AG10803 (cell line): ENCODE results near the gene PPP2R2C.

Experiments used
- DNase-seq: peaks from one replicate; pipeline ENCODE4 v3.0.0; 2010; ENCODE audit warnings: low read depth
- H3K4me3 ChIP-seq: 2 replicates; pipeline ENCODE4 v1.5.1; 2011; ENCODE audit warnings: mild to moderate bottlenecking, low read length, control low read depth
- TF ChIP-seq, protein P1 (sequence below): conservative IDR thresholded peaks from 2 replicates; pipeline ENCODE4 v1.5.1; 2011; ENCODE audit warnings: mild to moderate bottlenecking, low read length, control low read depth, inconsistent platforms

PPP2R2C gene

DNA sequence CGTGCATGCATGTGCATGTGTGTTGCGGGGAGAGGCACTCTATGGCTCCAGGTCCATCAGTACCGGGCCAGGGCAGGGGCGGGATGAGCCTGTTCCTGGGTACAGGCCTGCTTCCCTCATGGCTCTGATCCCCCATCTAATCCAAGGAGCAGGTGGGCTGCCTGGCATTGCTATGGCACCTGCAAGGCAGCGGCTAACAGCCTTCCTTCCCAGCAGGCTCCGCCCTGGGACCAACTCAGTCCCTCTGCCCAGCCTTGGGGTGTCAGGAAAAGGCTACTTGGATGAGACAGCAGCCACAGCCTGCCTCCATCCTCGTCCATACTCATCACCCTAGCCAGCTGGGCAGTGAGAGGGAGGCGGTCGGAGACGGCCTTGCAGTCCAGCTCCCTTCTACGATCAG lies 46.5 kb downstream of the PPP2R2C start:
- TF ChIP-seq, protein P1, sequence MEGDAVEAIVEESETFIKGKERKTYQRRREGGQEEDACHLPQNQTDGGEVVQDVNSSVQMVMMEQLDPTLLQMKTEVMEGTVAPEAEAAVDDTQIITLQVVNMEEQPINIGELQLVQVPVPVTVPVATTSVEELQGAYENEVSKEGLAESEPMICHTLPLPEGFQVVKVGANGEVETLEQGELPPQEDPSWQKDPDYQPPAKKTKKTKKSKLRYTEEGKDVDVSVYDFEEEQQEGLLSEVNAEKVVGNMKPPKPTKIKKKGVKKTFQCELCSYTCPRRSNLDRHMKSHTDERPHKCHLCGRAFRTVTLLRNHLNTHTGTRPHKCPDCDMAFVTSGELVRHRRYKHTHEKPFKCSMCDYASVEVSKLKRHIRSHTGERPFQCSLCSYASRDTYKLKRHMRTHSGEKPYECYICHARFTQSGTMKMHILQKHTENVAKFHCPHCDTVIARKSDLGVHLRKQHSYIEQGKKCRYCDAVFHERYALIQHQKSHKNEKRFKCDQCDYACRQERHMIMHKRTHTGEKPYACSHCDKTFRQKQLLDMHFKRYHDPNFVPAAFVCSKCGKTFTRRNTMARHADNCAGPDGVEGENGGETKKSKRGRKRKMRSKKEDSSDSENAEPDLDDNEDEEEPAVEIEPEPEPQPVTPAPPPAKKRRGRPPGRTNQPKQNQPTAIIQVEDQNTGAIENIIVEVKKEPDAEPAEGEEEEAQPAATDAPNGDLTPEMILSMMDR = no peak
- no peak for DNase-seq
- no peak overlapping the region for H3K4me3 ChIP-seq

DNA sequence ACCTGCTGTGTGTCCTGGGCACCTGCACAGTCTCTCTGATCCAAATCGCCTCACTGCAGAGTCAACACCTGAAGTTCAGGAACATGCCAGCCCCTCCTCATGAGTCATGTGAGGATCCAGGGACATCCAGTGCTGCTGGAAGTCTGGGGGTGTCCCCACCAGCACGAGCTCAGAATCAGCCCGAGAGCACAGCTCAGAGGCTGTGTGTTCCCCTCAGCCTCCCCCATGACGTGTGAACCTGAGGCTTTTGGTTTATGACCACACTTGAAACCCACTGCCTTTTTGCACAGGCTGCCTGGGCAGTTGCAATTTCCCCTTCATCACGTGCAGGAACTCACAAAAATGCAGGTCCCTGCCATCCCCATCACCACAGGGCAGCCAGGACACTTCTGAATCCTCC lies 47.1 kb downstream of the PPP2R2C start:
- H3K4me3 ChIP-seq = no peak overlapping the region
- TF ChIP-seq, protein P1 = no peak
- DNase-seq = no peak

DNA sequence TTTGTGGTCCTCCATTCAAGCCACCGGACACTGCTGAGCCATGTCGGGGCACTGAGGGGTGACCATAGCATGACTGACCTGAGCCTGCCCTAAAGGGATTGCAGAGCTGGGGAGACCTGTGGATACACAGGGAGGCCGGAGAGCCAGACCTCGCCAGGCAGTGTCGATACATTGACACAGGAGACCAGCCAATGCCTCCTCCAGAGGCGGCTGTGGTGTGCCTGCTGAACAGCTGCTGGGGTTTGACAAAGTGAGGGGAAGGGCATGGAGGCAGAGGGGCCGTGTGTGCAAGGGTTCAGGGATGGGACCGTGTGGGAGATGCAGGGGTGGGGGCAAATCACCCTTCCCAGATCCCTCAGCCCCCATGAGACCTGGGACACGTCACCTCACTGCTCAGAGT lies 48.0 kb downstream of the PPP2R2C start:
- no peak for DNase-seq
- H3K4me3 ChIP-seq = no peak overlapping the region
- TF ChIP-seq, protein P1 = no peak

DNA sequence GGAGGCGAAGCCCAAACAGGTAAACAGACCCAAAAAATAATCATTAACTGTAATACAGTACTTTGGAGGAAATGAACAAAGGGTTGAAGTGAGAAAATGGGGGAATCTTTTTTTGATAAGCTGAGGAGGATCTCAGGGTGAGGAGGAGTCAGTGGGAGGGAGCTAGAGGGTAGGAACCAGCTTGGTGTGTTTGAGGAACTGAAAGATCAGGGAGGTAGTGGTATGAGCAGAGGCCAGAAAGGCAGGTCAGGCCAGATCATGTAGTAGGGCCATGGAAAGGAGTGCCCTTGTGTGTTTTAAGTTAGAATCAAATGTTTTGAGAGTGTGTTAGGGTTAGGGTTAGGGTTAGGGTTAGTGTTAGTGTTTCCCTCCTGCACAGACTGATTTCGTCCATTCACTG lies 48.8 kb downstream of the PPP2R2C start:
- no peak overlapping the region for H3K4me3 ChIP-seq
- DNase-seq = no peak
- TF ChIP-seq, protein P1 = no peak

DNA sequence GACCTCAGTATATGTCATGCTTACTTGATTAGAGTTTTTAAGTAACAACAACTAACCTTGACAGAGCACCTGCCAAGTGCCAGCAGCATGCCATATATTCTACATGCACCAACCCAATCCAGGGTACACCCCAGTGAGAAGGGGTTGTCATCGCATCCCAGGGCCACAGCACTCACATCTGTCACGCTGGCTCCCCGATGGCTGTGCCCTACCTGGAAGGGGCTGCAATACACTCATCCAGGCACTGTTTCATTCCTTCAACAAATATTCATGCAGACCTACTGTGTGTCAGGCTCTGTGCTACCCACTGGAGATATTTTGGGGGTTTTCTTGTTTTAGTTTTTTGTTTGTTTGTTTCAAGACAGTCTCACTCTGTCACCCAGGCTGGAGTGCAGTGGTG lies 49.5 kb downstream of the PPP2R2C start:
- DNase-seq = no peak
- H3K4me3 ChIP-seq = no peak overlapping the region
- TF ChIP-seq, protein P1 = no peak

DNA sequence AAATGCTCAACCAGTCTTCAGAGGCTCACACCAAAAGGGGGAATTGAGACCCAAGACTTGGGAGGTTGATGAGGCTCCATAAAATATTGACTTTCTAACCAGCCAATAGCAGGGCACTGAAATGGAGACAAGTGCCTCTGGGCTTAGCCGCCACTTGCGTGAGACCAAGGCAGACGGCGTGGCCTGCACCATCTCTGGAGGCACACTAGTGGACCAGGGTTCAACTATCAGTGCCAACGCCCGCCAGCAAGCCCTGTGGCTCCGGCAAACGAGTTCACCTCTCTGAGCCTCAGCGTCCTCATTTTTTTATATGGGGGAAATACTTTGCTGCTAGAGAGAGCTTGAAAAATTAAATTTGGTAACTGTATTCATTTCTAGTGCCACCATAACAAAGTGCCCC lies 50.3 kb downstream of the PPP2R2C start:
- H3K4me3 ChIP-seq = no peak overlapping the region
- DNase-seq = no peak
- TF ChIP-seq, protein P1 = no peak

DNA sequence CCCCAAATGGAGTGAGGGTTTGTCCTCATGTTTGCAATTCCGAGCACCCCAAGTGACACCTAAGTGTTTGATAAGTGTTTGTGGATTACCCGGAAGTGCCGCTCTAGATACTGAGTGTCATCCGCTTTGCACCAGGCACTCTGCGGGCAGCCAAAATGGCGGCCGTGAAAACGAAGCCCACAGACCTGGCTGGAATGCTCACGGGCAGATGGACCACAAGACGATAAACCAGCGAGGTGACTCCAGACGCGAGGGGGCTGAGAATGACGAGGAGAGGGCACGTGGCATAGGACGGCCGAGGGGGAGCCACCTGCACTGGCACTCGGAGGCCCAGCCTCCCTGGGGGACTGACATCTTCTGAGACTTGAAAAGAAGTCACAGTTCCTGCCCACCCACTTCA lies 51.0 kb downstream of the PPP2R2C start:
- H3K4me3 ChIP-seq = no peak overlapping the region

More for the DNA sequence above, 51.0 kb downstream of the PPP2R2C start:
- TF ChIP-seq, protein P1 = no peak
- no peak for DNase-seq
